ENCODE data around the gene CMSS1.
A peak's percentile ranks its signal among the peaks of the same experiment; 100 is the strongest.

CMSS1 gene

DNA sequence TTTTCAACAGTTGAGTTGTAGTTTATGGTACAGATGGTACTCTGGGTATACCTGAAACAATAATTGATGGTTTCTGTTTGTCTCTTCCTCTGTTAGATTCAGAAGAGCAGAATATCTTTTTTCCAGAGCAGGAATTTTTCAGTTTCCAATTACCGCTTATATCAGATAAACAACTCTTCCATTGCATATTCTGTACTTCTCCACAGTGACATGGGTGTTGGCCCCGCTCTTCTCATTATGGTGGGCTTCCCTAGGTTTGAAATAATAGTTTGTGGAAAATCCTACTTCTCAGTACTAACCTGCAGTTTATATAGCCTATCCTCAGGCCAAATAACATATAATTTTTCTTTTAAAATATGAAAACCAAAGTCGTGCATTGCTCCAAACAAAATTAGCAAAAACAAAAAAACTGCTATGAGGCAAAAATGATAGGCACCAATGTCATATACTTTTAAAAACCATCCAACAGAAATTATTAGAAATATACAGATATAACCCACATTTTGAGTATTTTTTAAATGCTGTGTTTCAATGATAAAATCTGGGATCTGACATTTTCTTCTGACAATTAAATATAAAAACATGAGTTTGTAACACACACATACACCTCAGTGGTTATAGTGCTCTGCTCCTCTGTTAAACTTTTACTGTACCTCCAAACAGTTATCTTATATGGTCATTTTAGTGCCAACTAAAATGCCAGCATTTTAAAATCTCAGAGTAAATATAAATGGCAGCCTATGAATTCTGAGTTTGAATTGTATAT lies 56.8 kb downstream of the CMSS1 start:
- TF ChIP-seq, protein P1, sequence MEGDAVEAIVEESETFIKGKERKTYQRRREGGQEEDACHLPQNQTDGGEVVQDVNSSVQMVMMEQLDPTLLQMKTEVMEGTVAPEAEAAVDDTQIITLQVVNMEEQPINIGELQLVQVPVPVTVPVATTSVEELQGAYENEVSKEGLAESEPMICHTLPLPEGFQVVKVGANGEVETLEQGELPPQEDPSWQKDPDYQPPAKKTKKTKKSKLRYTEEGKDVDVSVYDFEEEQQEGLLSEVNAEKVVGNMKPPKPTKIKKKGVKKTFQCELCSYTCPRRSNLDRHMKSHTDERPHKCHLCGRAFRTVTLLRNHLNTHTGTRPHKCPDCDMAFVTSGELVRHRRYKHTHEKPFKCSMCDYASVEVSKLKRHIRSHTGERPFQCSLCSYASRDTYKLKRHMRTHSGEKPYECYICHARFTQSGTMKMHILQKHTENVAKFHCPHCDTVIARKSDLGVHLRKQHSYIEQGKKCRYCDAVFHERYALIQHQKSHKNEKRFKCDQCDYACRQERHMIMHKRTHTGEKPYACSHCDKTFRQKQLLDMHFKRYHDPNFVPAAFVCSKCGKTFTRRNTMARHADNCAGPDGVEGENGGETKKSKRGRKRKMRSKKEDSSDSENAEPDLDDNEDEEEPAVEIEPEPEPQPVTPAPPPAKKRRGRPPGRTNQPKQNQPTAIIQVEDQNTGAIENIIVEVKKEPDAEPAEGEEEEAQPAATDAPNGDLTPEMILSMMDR (IDR thresholded peaks at IDR 0.05; ENCODE audit: unreplicated experiment in 3 of 3): no peak
- peaks cover 36% of the 10 kb centered on the region for H3K4me1 Mint-ChIP-seq
- peaks cover 8% of the 10 kb centered on the region for H3K27me3 Mint-ChIP-seq (ENCODE audit: low read depth)
- H3K27ac Mint-ChIP-seq: peak overlapping the region in 1 of 3 experiments; percentile 36
- H3K9me3 Mint-ChIP-seq: no peaks in the 10 kb centered on the region
- H3K36me3 Mint-ChIP-seq (ENCODE audit: low read depth): no peaks in the 10 kb centered on the region
- H3K4me3 Mint-ChIP-seq: peak overlapping the region; percentile 78 to 83 (median 80)

DNA sequence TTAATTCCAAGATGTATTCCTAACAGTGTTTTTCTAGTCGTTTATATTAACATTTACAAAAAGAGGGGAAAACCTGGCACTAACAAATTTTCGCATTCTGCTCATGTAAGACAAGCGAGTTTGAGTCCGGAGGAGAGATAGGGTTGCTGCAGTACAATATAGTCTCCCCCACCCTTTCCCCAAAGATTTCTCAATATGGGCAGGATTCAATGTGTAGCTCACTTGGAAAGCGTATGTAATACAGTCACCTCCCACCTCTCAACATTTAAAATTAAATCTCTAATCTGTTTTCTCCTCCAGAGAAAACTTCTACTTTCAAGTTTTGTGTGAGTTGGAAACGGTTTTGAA lies 57.9 kb downstream of the CMSS1 start:
- H3K4me3 Mint-ChIP-seq: peak overlapping the region; percentile 78 to 93 (median 83)
- no peaks in the 10 kb centered on the region for H3K9me3 Mint-ChIP-seq
- peaks cover 8% of the 10 kb centered on the region for H3K27me3 Mint-ChIP-seq (ENCODE audit: low read depth)
- H3K27ac Mint-ChIP-seq: peak overlapping the region; percentile 71 to 85 (median 83)
- H3K36me3 Mint-ChIP-seq (ENCODE audit: low read depth): no peaks in the 10 kb centered on the region
- H3K4me1 Mint-ChIP-seq: peaks cover 26% of the 10 kb centered on the region
- TF ChIP-seq, protein P1 (IDR thresholded peaks at IDR 0.05; ENCODE audit: unreplicated experiment in 3 of 3): no peak

DNA sequence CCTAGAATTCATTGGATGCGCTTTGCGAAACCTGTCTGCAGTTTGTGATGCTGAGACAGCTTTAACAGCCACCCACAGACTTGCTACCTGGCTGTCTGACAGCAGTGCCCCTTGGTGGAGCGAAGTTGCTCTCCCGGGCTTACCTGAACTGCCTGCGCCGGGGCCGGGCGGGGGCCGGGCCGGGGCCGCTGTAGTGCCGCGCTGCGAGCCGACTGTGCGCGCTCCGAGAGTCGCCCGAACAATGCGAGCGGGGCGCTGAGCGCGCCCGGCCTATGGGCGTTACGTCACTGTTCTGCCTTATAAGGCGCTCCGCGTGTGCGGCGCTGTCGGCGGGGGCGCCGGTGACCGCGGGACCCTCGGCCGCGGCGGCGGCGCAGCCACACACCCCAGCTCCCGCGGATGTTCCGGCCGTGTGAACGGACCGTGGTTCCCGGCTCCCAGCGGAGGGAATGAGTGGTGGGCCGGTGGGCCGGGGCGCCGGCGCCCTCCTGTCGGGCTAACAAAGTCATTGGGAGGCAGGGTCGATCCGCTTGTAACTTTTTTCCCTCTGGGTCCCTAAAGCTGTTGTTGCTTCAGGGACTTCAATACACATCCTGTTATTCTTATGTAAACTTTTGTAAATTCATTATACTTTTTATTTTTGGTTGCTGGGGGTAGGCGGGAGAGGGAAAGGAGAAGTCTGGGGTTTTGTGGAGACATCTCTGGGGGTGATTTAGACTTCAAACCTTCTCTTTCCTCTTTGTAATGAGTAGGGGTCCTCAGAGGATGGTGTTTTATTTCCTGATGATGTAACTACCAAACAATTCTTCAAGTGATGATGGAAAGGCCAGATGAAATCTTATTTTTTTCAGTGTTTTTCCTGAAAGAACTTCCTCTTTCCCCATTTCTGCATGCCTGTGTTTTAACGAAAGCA lies 58.5 kb downstream of the CMSS1 start:
- H3K27ac Mint-ChIP-seq: peak overlapping the region; percentile 71 to 90 (median 83)
- no peaks in the 10 kb centered on the region for H3K9me3 Mint-ChIP-seq
- peaks cover 8% of the 10 kb centered on the region for H3K27me3 Mint-ChIP-seq (ENCODE audit: low read depth)
- TF ChIP-seq, protein P1 (IDR thresholded peaks at IDR 0.05; ENCODE audit: unreplicated experiment in 3 of 3): no peak
- H3K4me3 Mint-ChIP-seq: peak overlapping the region; percentile 78 to 93 (median 83)
- H3K36me3 Mint-ChIP-seq (ENCODE audit: low read depth): no peaks in the 10 kb centered on the region
- peaks cover 26% of the 10 kb centered on the region for H3K4me1 Mint-ChIP-seq

DNA sequence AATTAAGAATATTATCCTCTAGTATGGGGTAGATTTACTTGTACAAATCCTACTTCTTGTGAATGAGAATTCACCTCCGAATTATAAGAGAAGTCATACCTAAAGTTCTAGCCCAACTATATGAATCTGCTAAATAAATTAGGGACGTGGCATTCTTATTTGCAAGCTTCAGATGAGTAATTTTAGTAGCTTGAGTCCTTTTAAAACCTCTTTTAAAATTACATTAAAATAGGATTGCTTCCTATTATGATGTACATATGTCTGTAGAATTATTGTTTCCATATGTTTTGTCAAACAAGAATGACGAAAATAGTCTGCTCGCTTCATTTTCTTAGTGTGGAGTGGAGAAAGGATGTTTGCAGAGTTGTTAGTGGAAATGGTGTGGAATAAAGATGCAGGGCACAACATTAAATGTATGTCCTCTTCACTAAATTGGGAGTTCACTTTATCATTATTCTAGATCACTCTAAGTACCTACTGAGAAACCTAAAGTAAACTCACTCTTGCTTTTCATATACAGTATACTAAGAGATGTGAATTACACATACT lies 59.4 kb downstream of the CMSS1 start:
- Mint-ChIP-seq H3K27ac (peak overlapping the region in 2 of 3 experiments; percentile 11 to 81), H3K4me1 (peaks cover 21% of the 10 kb centered on the region), H3K9me3 (no peaks in the 10 kb centered on the region), H3K36me3 (ENCODE audit: low read depth) (no peaks in the 10 kb centered on the region), H3K4me3 (peak overlapping the region; percentile 78 to 93 (median 83)), H3K27me3 (ENCODE audit: low read depth) (peaks cover 8% of the 10 kb centered on the region)
- TF ChIP-seq, protein P1 (IDR thresholded peaks at IDR 0.05; ENCODE audit: unreplicated experiment in 3 of 3): no peak

DNA sequence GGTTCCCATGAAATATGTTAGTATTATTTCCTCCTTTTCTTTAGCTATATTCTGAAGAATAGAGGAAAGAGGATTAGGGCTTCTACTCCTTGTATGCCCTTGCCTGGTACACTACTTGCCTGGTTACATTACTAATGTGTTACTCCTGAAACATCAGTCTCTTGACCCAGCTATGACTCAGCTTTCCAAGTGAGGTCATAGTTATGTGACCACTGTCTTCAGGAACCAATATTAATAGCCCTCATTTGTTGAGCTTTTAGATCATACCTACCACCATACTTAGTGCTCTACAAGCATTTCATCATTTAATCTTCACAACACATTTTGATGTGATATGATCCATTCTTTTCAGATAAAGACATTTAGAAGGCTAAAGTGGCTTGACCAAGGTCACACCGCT lies 60.3 kb downstream of the CMSS1 start:
- H3K9me3 Mint-ChIP-seq: no peaks in the 10 kb centered on the region
- no peak overlapping the region for H3K27ac Mint-ChIP-seq
- TF ChIP-seq, protein P1 (IDR thresholded peaks at IDR 0.05; ENCODE audit: unreplicated experiment in 3 of 3): no peak
- no peaks in the 10 kb centered on the region for H3K36me3 Mint-ChIP-seq (ENCODE audit: low read depth)
- H3K4me3 Mint-ChIP-seq: peak overlapping the region; percentile 28 to 73 (median 47)
- H3K4me1 Mint-ChIP-seq: peaks cover 14% of the 10 kb centered on the region
- peaks cover 8% of the 10 kb centered on the region for H3K27me3 Mint-ChIP-seq (ENCODE audit: low read depth)

Measured in nephron (organoid).